Limb (tissue), 2 donors: Measurements from ENCODE around the gene LRRC36.

Experiments used
- DNase-seq, 2 donors: peaks; one replicate each; pipeline ENCODE4 v3.0.0-alpha.2; 2016; ENCODE audit errors: extremely low spot score in 2 of 2

The LRRC36 gene

DNA sequence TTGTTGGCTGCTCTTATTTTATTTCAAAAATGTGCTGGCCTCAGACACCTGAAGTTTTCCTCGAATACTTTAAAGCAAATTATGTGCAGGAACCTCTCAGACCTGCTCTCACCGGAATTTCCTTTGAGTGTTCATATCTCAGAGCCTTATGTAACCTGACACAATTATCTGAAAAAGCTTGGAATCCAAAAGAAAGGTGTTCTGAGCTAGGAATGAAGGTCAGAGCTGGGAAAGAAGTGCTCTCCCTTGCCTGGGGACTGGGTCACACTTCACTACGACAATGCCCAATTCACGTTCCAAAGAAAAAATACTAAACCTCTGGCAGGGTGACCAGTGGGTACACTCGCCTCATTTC lies 97.6 kb downstream of the LRRC36 start:
- no peak for DNase-seq

DNA sequence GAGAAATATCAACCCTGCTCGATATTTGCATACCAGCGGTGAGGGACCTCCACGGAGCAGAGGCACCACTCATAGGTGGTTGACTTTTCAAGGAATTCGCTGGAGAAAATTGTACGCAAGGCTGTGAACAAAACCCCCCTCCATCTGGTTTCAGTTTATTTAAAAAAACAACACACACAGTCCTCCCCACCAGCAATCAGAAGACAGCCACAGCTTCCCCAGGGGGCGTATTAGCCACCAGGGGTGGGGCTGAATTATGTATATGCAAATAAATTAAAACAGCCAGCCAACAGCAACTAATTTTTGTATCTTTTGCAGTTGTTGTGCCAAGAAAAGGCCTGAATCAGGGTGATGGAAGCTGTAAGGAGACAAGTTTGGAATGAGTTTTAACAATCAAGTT lies 98.4 kb downstream of the LRRC36 start:
- no peak for DNase-seq

DNA sequence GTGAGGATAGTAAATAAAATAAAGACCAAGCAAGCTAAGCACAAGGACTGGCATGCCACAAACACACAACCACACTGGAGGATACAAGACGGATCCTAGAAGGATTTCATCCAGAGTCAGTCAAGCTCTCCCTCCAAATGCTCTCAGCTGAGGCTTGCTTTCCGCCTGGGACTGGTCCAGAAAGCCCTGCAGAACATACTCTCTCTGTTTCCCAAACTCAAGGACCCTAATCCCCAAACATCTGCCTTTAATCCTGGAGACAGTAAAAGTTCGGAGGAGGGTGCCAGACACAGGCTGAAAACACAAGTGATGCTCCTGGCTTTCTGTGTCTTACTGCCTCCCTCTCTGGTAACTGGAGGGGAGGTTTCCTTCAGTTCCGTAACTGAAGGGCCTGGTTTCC lies 99.0 kb downstream of the LRRC36 start:
- no peak for DNase-seq

DNA sequence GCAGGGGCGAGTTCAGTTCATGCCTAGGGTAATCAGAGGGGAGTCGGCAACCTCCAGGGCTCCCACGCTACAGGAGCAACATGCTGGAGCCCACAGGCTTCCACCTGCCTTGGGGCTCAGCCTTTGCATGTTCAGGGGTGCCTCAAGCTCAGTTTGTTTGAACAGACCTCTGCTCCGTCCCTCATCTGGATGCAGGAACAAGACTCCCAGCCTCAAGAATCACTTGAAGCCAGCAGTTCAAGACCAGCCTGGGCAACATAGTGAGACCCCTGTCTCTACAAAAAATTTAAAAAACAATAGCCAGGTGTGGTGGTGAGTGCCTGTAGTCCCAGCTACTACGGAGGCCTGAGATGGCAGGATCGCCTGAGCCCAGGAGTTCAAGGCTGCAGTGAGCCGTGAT lies 99.4 kb downstream of the LRRC36 start:
- no peak for DNase-seq

DNA sequence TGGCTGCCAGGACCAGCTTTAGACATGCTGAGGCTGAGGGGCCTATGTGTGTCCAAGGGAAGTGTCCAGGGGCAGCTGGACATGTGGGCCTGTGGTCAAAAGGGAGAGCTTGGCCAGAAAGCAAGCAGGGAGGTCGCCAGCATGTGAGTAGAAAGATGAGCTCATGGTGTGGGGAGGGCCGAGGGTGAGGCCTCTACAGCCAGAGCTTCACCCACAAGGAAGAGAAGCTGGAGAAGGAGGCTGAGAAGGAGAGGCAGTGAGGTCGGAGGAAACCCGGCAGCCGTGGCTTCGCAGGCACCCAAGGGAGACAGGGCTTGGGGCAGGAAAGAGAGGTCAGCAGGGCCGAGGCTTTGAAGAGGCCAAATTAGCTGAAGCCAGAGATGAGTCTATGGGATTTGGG lies 100.3 kb downstream of the LRRC36 start:
- no peak for DNase-seq

DNA sequence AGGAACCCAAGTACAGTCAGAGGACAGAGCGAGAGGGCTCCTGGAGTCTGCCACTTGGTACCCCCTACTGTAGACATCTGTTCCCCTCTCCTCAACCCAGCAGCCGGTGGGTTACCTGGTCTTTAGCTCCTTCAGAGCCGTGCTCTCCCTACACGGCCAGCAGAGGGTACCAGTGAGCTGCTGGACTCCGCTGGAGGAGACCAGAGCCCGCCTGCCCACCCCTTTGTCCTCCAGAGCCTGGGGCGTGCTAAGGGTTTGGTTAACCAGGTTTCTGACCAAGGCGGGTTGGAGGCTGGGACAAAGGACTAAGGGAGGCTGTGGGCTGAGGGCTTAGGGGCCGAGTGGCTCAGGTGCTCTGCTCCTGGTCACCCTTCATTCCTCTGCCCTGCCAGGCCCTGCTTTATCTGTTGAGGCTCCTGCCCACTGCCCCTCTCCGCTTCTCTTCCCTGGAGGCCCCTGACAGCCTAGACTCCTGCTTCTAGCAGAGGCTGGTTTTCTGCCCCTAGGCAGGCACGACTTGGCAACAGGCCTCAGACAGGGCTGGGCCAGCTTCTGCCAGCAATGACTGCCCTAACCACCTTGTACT lies 101.6 kb downstream of the LRRC36 start:
- DNase-seq: peak in 1 of 2 donors; percentile 60

DNA sequence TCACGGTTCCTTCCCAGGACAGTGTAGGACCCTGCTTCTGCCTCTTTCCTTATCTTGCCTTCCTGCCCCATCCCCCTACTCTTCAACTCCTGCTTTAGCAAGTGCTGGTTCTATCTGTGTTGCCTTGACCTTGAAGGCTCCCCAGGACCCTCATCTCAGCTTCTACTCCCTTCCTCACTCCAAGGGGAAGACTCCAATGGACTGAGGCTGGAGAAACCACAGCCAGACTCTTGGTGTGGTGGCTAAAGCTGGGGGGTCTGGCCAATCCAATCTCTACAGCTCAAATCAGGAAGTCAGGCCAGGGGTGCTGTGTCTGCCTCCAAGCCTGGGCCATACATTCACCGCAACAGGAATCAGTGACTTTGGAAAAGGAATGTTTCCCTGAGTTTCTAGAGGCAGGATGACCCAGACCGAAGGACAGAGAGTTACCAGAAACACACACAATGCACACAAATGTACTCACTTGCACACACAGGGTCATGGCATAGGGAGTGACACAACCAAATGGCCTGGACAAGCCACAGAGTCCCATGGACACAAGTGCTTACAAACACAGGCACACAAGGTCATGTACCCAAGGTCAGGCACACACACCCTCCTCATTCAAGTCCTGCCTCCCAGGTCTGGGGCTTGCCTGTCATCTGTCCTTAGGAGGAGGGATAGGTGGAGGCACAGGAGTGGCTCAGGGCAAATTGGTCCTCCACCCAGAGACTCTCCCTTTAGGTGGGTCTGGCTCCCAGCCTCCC lies 102.6 kb downstream of the LRRC36 start:
- no peak for DNase-seq

DNA sequence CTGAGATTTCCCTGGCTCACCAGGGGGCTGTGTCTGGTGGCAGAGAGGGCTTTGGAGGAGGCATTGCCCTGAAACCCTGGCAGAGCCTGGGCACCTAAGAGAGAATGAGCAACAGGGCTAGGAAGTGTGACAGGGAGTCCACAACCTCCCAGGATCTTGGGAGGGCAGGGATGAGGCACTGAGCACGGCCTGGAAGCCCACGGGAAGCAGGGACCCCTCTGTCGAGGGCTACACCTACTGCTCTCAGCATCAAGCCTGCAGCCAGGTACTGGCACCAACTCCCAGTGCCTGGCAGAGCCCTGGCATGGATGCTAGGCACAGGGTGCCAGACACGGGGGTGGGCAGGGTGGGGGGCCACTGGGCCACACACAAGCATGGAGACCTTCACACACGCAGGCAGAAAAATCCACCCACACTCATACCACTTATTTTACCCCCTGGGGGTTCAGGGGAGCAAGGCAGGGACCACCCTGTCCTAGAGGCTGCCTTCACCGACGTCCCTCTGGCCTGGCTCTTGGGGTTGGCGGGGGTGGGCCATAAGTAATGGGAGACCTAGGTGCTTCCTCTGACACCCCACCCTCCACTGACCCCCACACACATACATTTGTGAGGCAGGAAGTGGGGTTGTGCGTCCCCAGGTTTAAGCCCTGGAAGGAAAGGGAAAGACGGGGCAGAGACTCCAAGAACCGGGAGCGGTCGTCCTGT lies 103.3 kb downstream of the LRRC36 start:
- no peak for DNase-seq

DNA sequence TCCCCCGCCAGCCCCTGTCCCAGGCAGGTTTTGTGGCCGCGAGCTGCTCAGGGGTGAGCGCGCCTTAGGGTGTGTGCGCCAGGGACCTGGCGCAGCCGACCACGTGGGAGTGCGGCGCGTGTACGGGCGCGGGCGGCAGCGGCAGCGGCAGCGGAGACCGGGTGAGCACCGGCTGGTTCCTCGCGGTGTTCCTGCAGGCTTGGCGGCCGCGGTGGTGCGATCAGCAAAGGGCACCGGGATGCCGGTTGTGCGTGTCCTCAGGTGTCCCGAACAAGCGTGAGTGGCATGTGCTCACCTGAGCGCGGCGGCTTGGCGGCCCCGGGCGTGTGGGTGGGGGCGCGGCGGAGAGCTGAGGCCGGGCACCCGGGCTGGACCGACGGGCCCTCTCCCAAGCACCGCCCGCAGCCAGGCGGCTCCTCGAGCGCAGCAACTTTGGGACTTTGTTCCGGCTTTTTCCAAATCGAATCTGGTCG lies 103.9 kb downstream of the LRRC36 start:
- peak in 1 of 2 donors; percentile 53 for DNase-seq

DNA sequence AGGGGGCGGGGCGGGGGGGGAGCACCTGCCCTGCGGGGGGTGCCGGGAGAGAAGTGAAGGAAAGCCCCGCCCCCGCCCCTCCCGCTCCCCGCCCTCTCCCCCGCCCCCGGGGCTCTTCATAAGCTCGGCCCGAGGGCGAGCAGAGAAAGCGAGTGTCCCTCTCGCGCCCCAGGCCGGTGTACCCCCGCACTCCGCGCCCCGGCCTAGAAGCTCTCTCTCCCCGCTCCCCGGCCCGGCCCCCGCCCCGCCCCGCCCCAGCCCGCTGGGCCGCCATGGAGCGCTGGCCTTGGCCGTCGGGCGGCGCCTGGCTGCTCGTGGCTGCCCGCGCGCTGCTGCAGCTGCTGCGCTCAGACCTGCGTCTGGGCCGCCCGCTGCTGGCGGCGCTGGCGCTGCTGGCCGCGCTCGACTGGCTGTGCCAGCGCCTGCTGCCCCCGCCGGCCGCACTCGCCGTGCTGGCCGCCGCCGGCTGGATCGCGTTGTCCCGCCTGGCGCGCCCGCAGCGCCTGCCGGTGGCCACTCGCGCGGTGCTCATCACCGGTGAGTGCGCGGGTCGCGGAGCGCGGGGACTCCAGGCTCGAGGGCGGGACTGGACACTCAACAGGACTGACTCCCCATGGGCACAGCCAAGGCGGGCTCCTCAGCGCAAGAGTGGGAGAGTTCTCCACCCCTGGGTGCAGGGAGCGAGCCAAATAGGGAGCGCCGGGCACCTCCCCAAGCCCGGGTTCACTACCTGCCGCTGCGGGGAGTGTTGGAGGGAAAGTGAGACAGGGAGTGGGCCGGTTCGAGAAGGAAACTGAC lies 104.6 kb downstream of the LRRC36 start, which contains the start of gene HSD11B2:
Gene HSD11B2, plus strand, starts transcription at position 145 of the 798 bp plus-strand sequence. Its CDS starts 128 bp downstream, at position 273.
- peak in 1 of 2 donors; percentile 77 for DNase-seq

DNA sequence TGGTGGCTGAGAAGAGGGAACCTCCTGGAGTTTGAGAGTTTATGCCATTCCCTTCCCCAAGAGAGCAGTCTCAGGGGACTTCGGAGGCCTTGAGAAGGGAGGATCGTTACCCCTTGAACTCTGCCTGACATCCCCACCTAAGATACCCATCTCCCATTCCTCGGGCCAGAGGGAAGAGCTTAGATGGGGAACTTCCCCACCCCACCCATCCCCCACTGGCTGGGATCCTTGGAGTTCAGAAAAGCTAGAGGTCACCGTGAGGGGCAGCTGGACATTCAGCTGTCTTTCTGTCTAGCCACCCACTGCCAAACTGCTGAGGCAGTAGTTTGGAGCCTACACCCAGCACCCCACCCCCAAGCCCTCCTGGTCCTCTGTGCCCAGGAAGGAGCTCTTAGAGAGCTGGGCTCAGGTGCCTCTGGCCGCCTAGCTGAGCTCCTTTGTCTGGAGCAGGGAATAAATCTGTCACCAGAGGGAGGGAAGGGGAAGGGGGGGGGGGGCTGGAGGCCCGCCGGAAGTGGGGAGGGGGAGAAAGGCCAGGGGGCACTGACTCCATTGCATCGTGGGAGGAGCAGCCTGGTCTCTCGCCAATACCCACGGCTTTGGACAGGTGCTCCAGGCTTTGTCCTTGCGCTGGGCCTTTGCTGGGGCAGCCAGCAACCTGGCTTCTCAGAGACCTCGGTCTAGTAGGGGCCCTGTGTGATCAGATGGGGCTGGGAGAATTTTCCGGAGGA lies 105.3 kb downstream of the LRRC36 start:
- DNase-seq: no peak

DNA sequence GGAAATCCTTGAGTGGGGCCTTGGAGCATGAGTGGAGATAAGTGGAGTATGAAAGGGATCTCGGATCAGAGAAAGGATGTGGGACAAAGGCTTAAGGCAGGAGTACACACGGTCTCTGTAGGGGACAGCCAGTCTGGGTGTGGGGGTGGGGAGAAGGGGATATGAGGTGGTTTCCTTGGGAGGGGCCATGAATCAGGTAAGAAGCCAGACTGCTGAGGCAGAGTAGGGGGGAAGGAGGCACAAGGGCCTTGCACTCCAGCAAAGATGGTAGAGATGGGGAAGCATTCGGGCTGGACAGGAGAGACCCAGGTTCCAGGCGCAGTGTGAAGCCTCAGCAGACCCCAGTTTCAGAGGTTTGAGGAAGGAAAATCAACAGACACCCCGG lies 105.9 kb downstream of the LRRC36 start:
- no peak for DNase-seq

DNA sequence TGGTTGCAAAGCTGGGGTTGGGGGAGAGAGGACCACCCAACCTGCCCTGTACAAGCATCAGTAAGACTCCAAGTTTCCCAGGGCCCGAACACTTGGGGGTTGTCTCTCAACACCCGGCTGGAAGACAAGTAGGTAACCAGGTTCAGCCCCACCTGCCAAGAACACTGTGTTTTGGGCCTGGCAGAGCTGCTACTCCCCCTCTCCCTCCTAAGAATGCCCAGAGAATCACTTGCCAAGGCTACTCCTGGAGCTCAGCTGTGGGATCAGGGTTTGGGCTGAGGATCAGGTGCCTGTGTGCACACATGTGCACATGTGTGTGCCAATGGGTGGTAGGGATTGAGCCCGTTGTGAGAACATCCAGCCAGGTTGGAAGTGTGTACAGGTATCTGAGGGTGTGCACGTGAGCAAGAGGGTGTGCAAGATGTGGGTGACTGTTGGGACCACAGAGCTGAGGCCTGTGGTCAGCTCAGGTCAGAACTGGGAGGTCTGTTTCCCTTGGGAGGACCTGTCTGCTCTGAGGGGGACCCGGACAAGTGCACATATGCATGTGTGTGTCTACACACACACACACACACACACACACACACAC lies 106.6 kb downstream of the LRRC36 start:
- DNase-seq: no peak
